Neural crest cell (in vitro differentiated cells): ENCODE measurements around the gene HILPDA. TPM values are rescaled to one million over a fixed set of nuclear protein-coding genes. Genes with fewer than 3 reads are reported as not detected.

ENCODE experiments used
- DNase-seq: peaks from one replicate; pipeline ENCODE4 v3.0.0; 2021; ENCODE audit warnings: low read depth, mixed read lengths, low spot score
- H3K27ac Mint-ChIP-seq: one replicate; pipeline ENCODE4 v1.8.0; 2021; ENCODE audit warnings: mild to moderate bottlenecking, mixed read lengths; ENCODE audit not compliant: unreplicated experiment
- H3K27me3 Mint-ChIP-seq: 2 replicates; pipeline ENCODE4 v1.8.0; 2021; ENCODE audit warnings: low read depth, mild to moderate bottlenecking, mixed read lengths
- H3K36me3 Mint-ChIP-seq: 2 replicates; pipeline ENCODE4 v1.8.0; 2021; ENCODE audit warnings: low read depth, mild to moderate bottlenecking, mixed read lengths
- H3K4me1 Mint-ChIP-seq: 2 replicates; pipeline ENCODE4 v1.8.0; 2021; ENCODE audit warnings: mixed read lengths
- H3K4me3 Mint-ChIP-seq: one replicate; pipeline ENCODE4 v1.8.0; 2021; ENCODE audit warnings: mild to moderate bottlenecking, mixed read lengths
- H3K9me3 Mint-ChIP-seq: 2 replicates; pipeline ENCODE4 v1.8.0; 2021; ENCODE audit warnings: mixed read lengths
- CTCF ChIP-seq: fragments of 200-600 bp; sonication (generic); conservative IDR thresholded peaks from 2 replicates; pipeline ENCODE4 v1.5.0; 2021; ENCODE audit warnings: antibody characterized with exemption, mild to moderate bottlenecking
- total RNA-seq: library from RNA; stranded (reverse); gene quantifications from 2 replicates; pipeline ENCODE4 v1.2.1, GENCODE V29; 2021

HILPDA gene
- total RNA-seq, 1 donor from 2014 or later, result 46.7 TPM

GRCh38 chr7:128419257-128419656, 36.4 kb upstream of the HILPDA start:
- Mint-ChIP-seq H3K27me3 (peaks cover 4% of the 10 kb centered on the region), H3K4me1 (no peaks in the 10 kb centered on the region), H3K9me3 (no peaks in the 10 kb centered on the region), H3K4me3 (no peak overlapping the region), H3K36me3 (no peaks in the 10 kb centered on the region), H3K27ac (no peak overlapping the region)
- no peak for DNase-seq
- TF ChIP-seq CTCF, result no peak

- no peak overlapping the region for H3K27ac Mint-ChIP-seq
- no peak for DNase-seq
- no peaks in the 10 kb centered on the region for H3K4me1 Mint-ChIP-seq
- no peaks in the 10 kb centered on the region for H3K9me3 Mint-ChIP-seq
- no peak for TF ChIP-seq CTCF
- no peak overlapping the region for H3K4me3 Mint-ChIP-seq
- peaks cover 4% of the 10 kb centered on the region for H3K27me3 Mint-ChIP-seq
- H3K36me3 Mint-ChIP-seq, result no peaks in the 10 kb centered on the region
Measured at GRCh38 chr7:128420773-128421172, 34.9 kb upstream of the HILPDA start.

GRCh38 chr7:128421384-128421783, 34.3 kb upstream of the HILPDA start:
- Mint-ChIP-seq H3K4me3 (no peak overlapping the region), H3K9me3 (no peaks in the 10 kb centered on the region), H3K27me3 (peaks cover 4% of the 10 kb centered on the region), H3K36me3 (no peaks in the 10 kb centered on the region), H3K4me1 (no peaks in the 10 kb centered on the region), H3K27ac (no peak overlapping the region)
- DNase-seq, result no peak
- no peak for TF ChIP-seq CTCF

- TF ChIP-seq CTCF, result no peak
- no peak overlapping the region for H3K4me3 Mint-ChIP-seq
- DNase-seq, result no peak
- no peaks in the 10 kb centered on the region for H3K4me1 Mint-ChIP-seq
- H3K27ac Mint-ChIP-seq, result no peak overlapping the region
- H3K36me3 Mint-ChIP-seq, result no peaks in the 10 kb centered on the region
- H3K27me3 Mint-ChIP-seq, result no peaks in the 10 kb centered on the region
- H3K9me3 Mint-ChIP-seq, result no peaks in the 10 kb centered on the region
Measured at GRCh38 chr7:128422037-128422436, 33.6 kb upstream of the HILPDA start.

- Mint-ChIP-seq H3K36me3 (no peaks in the 10 kb centered on the region), H3K9me3 (no peaks in the 10 kb centered on the region), H3K4me3 (no peak overlapping the region), H3K4me1 (no peaks in the 10 kb centered on the region), H3K27me3 (peaks cover 2% of the 10 kb centered on the region), H3K27ac (no peak overlapping the region)
- TF ChIP-seq CTCF, result no peak
- DNase-seq, result no peak
Measured at GRCh38 chr7:128422842-128423241, 32.8 kb upstream of the HILPDA start.
